ENCODE measurements around the gene SPAG16.

- no peak for TF ChIP-seq REST (IDR thresholded peaks at IDR 0.05; ENCODE audit: low read depth)
- TF ChIP-seq YY1 (IDR thresholded peaks at IDR 0.05; ENCODE audit: low read depth), result no peak
- TF ChIP-seq CREB1 (IDR thresholded peaks at IDR 0.05; ENCODE audit: low read depth), result no peak
- no peak for TF ChIP-seq MAX (IDR thresholded peaks at IDR 0.05)
- TF ChIP-seq RAD21 (IDR thresholded peaks at IDR 0.05; ENCODE audit: low read depth), result no peak
- no peak for TF ChIP-seq EGR1 (IDR thresholded peaks at IDR 0.05)
Observed at GRCh38 chr2:214286011-214286410, 1001.7 kb downstream of the SPAG16 start.

All from Ishikawa (cell line).